Measurements from ENCODE around the gene ARFGAP3.
A peak's percentile ranks its signal among the peaks of the same experiment; 100 is the strongest.

ARFGAP3 gene

GRCh38 chr22:42856865-42857704 is at the start of gene ARFGAP3 (continued):
- TF ChIP-seq, protein P1, sequence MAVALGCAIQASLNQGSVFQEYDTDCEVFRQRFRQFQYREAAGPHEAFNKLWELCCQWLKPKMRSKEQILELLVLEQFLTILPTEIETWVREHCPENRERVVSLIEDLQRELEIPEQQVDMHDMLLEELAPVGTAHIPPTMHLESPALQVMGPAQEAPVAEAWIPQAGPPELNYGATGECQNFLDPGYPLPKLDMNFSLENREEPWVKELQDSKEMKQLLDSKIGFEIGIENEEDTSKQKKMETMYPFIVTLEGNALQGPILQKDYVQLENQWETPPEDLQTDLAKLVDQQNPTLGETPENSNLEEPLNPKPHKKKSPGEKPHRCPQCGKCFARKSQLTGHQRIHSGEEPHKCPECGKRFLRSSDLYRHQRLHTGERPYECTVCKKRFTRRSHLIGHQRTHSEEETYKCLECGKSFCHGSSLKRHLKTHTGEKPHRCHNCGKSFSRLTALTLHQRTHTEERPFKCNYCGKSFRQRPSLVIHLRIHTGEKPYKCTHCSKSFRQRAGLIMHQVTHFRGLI (tag by site-specific recombination; IDR thresholded peaks at IDR 0.05), result no peak

DNA sequence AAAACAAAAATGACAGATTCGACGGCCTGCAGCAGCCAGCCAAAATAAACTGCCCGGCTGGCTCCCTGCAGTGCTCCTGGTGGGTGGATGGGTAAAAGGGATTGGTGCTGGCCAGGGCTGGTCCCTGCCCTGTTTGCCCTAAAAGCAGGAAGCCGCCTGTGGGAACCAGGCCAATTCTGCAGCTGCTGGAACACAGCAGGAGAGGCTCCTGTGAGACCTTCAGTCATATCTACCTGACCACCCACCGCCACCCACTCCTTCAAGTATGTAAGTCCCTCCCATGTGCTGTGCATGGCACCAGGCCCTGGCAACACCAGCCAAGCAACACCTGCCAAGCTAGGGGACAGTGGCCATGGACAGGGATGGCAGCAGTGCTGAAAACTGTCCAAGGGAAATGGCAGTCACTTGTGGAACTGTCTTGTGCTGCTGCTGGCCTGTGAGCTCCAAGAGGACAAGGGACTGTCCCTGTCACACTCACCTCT is 48.7 kb upstream of the ARFGAP3 start:
- POLR2A ChIA-PET, result interaction anchor here (0.6 kb wide), 1 partner anchor 127 kb away, joined by 3 read pairs; no protein-coding TSS in a partner anchor
- Histone ChIP-seq H3K27ac (ENCODE audit: extremely low read depth, low read depth, low read length) (no peak overlapping the region), H3K4me3 (ENCODE audit: low read depth, low read length) (no peak overlapping the region), H3K36me3 (ENCODE audit: control insufficient read depth in 2 of 2, insufficient read depth in 1 of 2, low read length in 2 of 2) (peaks cover 0 to 47% of the 10 kb centered on the region in 2 experiments; a peak in 1 of 3 replicates), H3K4me1 (ENCODE audit: control insufficient read depth, insufficient read depth, low read length) (0 out of 2 replicates have a peak, but pooled peaks cover 2% of the 10 kb centered on the region), H3K9me3 (ENCODE audit: control insufficient read depth, insufficient read depth, low read depth, low read length) (no peaks in the 10 kb centered on the region)
- CTCF ChIA-PET, result interaction anchor here (0.7 to 0.9 kb wide), 4 partner anchors 13 to 99 kb away, joined by 3 to 5 read pairs (median 3); no protein-coding TSS in a partner anchor
- TF ChIP-seq ZNF521 (tag by site-specific recombination; IDR thresholded peaks at IDR 0.05) (no peak), ZFHX2 (tag by site-specific recombination; conservative IDR thresholded peaks at IDR 0.05) (peak; percentile 73), ZNF239 (tag by site-specific recombination; IDR thresholded peaks at IDR 0.05) (no peak), GLIS1 (tag by site-specific recombination; IDR thresholded peaks at IDR 0.05) (peak; percentile 47; the same call in 1 of the 2 replicates), ZIC2 (tag by site-specific recombination; IDR thresholded peaks at IDR 0.05) (peak; percentile 74; the same call in 1 of the 2 replicates), EGR2 (tag by site-specific recombination; IDR thresholded peaks at IDR 0.05; ENCODE audit: low read depth) (peak; percentile 33; the same call in 1 of the 2 replicates)

DNA sequence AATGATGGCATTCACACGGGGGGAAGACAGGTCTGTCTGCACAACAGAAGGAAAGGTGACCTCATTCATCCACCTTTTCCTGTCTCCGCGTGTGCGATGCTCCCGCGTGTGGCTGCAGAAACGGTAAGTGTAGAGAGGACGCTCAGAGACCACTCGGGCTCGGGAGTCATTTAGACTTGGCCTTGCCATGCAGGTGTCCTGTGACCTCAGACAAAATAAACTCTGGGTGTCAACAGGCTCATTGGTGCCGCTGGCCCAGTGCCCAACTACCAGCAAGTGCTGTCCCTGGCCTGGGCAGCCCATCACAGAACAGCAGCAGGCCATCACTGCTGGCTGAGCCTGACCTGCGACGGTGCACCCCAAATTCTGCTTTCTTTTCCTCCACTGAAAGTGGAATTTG is 48.1 kb upstream of the ARFGAP3 start:
- ChIA-PET CTCF (interaction anchor here (0.6 to 3.2 kb wide), 3 partner anchors 37 to 104 kb away, joined by 3 to 16 read pairs (median 3); no protein-coding TSS in a partner anchor), POLR2A (no interaction called here)
- no peak overlapping the region for H3K4me3 ChIP-seq (ENCODE audit: low read depth, low read length)
- H3K27ac ChIP-seq (ENCODE audit: extremely low read depth, low read depth, low read length), result no peak overlapping the region
- no peaks in the 10 kb centered on the region for H3K9me3 ChIP-seq (ENCODE audit: control insufficient read depth, insufficient read depth, low read depth, low read length)
- H3K4me1 ChIP-seq (ENCODE audit: control insufficient read depth, insufficient read depth, low read length), result 0 out of 2 replicates have a peak, but pooled peaks cover 2% of the 10 kb centered on the region
- peaks cover 0 to 43% of the 10 kb centered on the region in 2 experiments; a peak in 1 of 3 replicates for H3K36me3 ChIP-seq (ENCODE audit: control insufficient read depth in 2 of 2, insufficient read depth in 1 of 2, low read length in 2 of 2)
- no peak for TF ChIP-seq OVOL3 (tag by site-specific recombination; IDR thresholded peaks at IDR 0.05)

DNA sequence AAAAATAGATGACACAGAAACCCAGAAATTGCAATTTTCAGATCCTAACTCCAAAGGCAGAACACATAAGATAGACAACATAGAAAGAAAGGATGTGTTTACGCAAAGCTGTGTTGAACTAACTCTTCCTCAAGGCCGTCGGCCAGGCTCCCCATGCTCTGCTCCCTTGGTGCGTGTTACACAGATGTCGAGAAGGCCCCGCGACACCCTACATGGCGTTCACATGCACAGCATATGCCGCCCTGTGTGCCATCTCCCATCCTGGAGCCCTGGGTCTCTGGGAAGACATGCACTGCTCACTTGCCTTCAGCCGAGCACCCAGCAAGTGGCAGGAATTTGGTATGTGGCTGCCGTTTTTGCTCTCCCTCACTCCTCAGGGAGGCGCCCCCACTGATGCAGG is 47.0 kb upstream of the ARFGAP3 start:
- no peak overlapping the region for H3K27ac ChIP-seq (ENCODE audit: extremely low read depth, low read depth, low read length)
- H3K4me3 ChIP-seq (ENCODE audit: low read depth, low read length), result no peak overlapping the region
- H3K9me3 ChIP-seq (ENCODE audit: control insufficient read depth, insufficient read depth, low read depth, low read length), result no peaks in the 10 kb centered on the region
- peaks cover 0 to 32% of the 10 kb centered on the region in 2 experiments; a peak in 1 of 3 replicates for H3K36me3 ChIP-seq (ENCODE audit: control insufficient read depth in 2 of 2, insufficient read depth in 1 of 2, low read length in 2 of 2)
- H3K4me1 ChIP-seq (ENCODE audit: control insufficient read depth, insufficient read depth, low read length), result 0 out of 2 replicates have a peak, but pooled peaks cover 2% of the 10 kb centered on the region
- ChIA-PET POLR2A (interaction anchor here (1.3 kb wide), 1 partner anchor 9 kb away, joined by 3 read pairs; no protein-coding TSS in a partner anchor), CTCF (interaction anchor here (0.6 to 3.2 kb wide), 4 partner anchors 10 to 149 kb away, joined by 3 to 16 read pairs (median 3); no protein-coding TSS in a partner anchor)
- TF ChIP-seq ZNF121 (tag by site-specific recombination; IDR thresholded peaks at IDR 0.05) (no peak), ZBTB20 (tag by site-specific recombination; IDR thresholded peaks at IDR 0.05) (no peak), ZNF366 (tag by site-specific recombination; conservative IDR thresholded peaks at IDR 0.05) (no peak), ZNF280D (tag by site-specific recombination; IDR thresholded peaks at IDR 0.05) (no peak), ZSCAN18 (tag by site-specific recombination; IDR thresholded peaks at IDR 0.05) (no peak), ZNF843 (tag by site-specific recombination; IDR thresholded peaks at IDR 0.05) (no peak)
- TF ChIP-seq, protein P2, sequence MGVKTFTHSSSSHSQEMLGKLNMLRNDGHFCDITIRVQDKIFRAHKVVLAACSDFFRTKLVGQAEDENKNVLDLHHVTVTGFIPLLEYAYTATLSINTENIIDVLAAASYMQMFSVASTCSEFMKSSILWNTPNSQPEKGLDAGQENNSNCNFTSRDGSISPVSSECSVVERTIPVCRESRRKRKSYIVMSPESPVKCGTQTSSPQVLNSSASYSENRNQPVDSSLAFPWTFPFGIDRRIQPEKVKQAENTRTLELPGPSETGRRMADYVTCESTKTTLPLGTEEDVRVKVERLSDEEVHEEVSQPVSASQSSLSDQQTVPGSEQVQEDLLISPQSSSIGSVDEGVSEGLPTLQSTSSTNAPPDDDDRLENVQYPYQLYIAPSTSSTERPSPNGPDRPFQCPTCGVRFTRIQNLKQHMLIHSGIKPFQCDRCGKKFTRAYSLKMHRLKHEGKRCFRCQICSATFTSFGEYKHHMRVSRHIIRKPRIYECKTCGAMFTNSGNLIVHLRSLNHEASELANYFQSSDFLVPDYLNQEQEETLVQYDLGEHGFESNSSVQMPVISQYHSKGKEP (tag by site-specific recombination; IDR thresholded peaks at IDR 0.05), result no peak
- TF ChIP-seq, protein P3, sequence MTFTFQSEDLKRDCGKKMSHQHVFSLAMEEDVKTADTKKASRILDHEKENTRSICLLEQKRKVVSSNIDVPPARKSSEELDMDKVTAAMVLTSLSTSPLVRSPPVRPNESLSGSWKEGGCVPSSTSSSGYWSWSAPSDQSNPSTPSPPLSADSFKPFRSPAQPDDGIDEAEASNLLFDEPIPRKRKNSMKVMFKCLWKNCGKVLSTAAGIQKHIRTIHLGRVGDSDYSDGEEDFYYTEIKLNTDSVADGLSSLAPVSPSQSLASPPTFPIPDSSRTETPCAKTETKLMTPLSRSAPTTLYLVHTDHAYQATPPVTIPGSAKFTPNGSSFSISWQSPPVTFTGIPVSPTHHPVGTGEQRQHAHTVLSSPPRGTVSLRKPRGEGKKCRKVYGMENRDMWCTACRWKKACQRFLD (tag by site-specific recombination; IDR thresholded peaks at IDR 0.05), result no peak
- TF ChIP-seq, protein P4, sequence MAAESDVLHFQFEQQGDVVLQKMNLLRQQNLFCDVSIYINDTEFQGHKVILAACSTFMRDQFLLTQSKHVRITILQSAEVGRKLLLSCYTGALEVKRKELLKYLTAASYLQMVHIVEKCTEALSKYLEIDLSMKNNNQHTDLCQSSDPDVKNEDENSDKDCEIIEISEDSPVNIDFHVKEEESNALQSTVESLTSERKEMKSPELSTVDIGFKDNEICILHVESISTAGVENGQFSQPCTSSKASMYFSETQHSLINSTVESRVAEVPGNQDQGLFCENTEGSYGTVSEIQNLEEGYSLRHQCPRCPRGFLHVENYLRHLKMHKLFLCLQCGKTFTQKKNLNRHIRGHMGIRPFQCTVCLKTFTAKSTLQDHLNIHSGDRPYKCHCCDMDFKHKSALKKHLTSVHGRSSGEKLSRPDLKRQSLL (tag by site-specific recombination; IDR thresholded peaks at IDR 0.05), result no peak
